NCI-H1048 (cell line): ENCODE data around the gene BIN1.
A peak's percentile ranks its signal among the peaks of the same experiment; 100 is the strongest.

Source experiments
- DNase-seq: peaks from one replicate; lab custom pipeline; 2025; lab: John Stamatoyannopoulos, UW

The BIN1 gene

GRCh38 chr2:127074936-127075335 is 32.0 kb downstream of the BIN1 start:
- no peak for DNase-seq

DNA sequence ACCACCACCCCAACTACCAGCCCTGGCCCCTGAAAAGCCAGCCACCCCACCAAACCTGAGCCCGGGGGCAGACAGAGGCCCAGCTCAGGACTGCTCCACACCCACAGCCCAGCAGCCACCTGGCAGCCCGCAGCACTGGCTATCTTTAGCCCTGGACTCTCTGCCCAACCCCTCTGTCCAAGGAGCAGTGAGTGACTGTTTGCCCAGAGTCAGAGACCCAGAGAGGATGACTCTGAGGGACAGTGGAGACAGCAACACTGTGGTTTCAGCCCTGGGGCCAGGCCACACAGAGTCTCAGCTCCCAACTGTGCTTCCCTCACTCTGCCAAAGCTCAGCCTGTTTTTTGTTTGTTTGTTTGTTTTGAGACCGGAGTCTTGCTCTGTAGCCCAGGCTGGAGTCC is 32.6 kb downstream of the BIN1 start:
- DNase-seq: no peak

GRCh38 chr2:127072970-127073369 is 34.0 kb downstream of the BIN1 start:
- DNase-seq: no peak

GRCh38 chr2:127072396-127072795 is 34.6 kb downstream of the BIN1 start:
- DNase-seq: no peak

DNA sequence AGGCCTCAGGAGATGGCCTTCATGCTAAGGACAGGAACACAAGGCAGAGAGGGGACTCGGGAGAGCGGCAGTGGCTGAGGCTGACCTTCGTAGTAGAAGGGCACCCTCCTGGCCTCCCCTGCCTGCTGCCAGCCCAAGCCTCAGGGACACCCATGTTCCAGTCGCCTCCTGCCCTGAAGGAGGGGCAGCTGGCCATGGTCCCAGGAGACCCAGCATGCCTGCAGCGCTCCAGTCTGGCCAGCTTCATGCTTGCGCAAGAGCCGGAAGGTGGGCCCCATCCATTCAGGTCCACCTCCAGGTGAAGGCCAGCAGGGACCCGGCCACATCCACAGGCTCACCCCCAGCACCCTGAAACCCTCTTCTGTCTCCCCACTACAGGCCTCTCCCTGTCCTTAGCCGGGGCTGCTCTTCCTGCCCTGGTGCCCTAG is 35.0 kb downstream of the BIN1 start:
- no peak for DNase-seq

- DNase-seq: no peak
Measured at GRCh38 chr2:127070221-127070620, 36.7 kb downstream of the BIN1 start.

DNA sequence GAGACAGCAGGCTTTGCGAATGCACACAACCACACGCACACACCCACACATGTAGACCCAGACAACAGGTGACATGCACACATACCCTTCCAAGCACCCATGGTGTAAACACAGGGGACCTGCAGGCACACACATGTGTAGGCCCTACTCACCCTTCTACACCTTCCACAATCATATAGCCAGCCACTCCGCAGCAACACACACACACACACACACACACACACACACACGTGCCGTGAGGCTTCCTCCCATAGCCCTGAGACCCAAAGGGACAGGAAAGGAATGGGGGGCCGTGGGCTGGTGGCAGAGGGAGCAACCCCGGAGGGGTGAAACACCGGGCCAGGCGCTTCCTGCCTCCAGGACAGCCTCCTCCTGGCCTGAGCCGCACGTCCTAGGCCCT is 37.4 kb downstream of the BIN1 start:
- DNase-seq: no peak

DNA sequence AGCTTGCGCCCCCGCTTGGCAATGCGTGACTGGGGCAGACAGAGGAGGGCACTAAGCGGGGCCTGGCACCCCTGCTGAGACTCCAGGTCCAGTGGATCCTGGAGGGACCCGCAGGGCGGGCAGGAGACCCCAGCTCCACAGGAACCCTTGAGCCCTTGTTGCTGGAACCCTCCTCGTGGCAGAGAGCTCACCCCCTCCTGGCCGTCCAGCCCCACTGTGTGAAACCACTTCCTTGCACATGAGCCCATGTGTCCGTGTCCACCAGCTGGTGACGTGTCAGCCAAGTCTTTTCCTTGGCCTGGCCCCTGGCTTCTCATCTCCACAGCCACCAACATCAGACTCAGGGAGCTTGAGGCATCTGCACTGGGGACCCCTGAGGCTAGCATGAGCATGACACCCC is 38.0 kb downstream of the BIN1 start:
- DNase-seq: no peak

DNA sequence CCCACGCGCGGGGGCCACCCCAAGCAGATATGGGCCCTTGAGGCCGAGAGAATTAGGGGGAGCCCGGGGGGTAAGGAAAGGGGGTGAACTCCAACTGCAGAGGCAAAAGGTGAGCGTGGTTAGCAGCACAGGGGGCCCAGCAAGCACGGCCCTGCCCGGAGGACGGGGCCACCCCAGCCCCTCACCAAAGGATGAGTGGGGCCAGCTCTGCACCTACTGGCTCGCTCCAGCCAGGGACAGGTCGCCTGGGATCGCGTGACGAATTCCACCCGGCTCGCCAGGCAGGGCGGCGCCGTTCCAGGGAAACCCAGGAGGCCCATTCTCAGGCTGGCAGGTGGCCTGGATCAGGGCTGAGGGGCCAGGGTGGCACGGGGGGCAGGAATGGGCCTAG is 38.6 kb downstream of the BIN1 start:
- no peak for DNase-seq

- DNase-seq: peak; percentile 20
Measured at GRCh38 chr2:127067620-127068350, 39.2 kb downstream of the BIN1 start.

DNA sequence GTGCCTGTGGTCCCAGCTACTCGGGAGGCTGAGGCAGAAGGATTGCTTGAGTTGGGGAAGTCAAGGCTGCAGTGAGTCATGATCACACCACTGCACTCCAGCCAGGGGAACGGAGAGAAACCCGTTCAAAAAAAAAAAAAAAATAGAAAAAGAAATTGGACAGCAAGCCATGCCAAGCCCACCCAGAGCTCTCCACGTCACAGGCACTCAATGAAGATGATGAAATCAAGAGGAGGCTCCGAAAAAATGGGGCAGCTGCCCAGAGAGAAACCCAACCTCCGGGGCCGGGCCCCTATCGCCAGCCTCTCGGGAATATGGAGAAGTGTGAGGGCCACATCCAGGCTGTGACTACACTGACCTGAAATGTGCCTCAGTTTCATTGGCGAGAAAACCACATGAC is 40.0 kb downstream of the BIN1 start:
- no peak for DNase-seq

GRCh38 chr2:127065940-127066318 is 41.0 kb downstream of the BIN1 start:
- DNase-seq: no peak

GRCh38 chr2:127065299-127065939 is 41.5 kb downstream of the BIN1 start:
- DNase-seq: no peak

GRCh38 chr2:127064642-127065250 is 42.2 kb downstream of the BIN1 start:
- no peak for DNase-seq

GRCh38 chr2:127063701-127064590 is 43.0 kb downstream of the BIN1 start:
- DNase-seq: no peak

- DNase-seq: no peak
Measured at GRCh38 chr2:127061375-127062273, 45.3 kb downstream of the BIN1 start.

- DNase-seq: no peak
Measured at GRCh38 chr2:127060264-127060945, 46.5 kb downstream of the BIN1 start.

GRCh38 chr2:127059559-127059958 is 47.4 kb downstream of the BIN1 start:
- no peak for DNase-seq

DNA sequence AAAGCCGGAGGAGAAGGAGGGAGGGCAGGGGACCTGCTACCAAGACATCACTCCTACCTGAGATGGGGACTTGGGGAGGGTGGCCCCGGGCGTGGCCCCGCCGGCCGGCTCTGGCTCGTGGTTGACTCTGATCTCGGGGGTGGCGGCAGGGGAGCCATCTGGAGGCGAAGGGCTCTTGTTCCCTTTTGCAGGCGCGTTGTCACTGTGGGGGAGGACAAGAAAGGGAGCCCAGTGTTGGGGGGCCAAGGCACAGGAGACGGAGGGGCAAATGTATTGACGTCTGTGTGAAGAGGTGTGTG is 48.1 kb downstream of the BIN1 start:
- no peak for DNase-seq

GRCh38 chr2:127058246-127058953 is 48.6 kb downstream of the BIN1 start:
- DNase-seq: no peak
